Measurements from ENCODE around the gene SELENOO. TPM values are rescaled to one million over a fixed set of nuclear protein-coding genes. Genes with fewer than 3 reads are reported as not detected.
A peak's percentile ranks its signal among the peaks of the same experiment; 100 is the strongest.

SELENOO gene
- total RNA-seq, 1 donor from 2014 or later: 15.0 TPM

- H3K27ac ChIP-seq (replicated peaks): no peak overlapping the region
- H3K9me3 ChIP-seq (replicated peaks): no peaks in the 10 kb centered on the region
- intact Hi-C loops (cut with micrococcal nuclease): loop anchor here (10.0 kb wide), 1 partner anchor 54 kb away; no protein-coding TSS in a partner anchor
- H3K4me3 ChIP-seq: no peak overlapping the region
- no peak for TF ChIP-seq CTCF (IDR thresholded peaks at IDR 0.05; ENCODE audit: borderline replicate concordance)
- DNase-seq: no peak
- H3K36me3 ChIP-seq: peaks cover 74% of the 10 kb centered on the region
- H3K27me3 ChIP-seq (ENCODE audit: low read depth): no peaks in the 10 kb centered on the region
- H3K4me1 ChIP-seq: peaks cover 49% of the 10 kb centered on the region
Observed at GRCh38 chr22:50208430-50208938, 7.7 kb downstream of the SELENOO start.

- no peaks in the 10 kb centered on the region for H3K9me3 ChIP-seq (replicated peaks)
- intact Hi-C loops (cut with micrococcal nuclease): loop anchor here (10.0 kb wide), 1 partner anchor 54 kb away; no protein-coding TSS in a partner anchor
- H3K36me3 ChIP-seq: peaks cover 78% of the 10 kb centered on the region
- TF ChIP-seq CTCF (IDR thresholded peaks at IDR 0.05; ENCODE audit: borderline replicate concordance): no peak
- no peak overlapping the region for H3K4me3 ChIP-seq
- H3K27ac ChIP-seq (replicated peaks): no peak overlapping the region
- DNase-seq: no peak
- H3K4me1 ChIP-seq: peaks cover 45% of the 10 kb centered on the region
- H3K27me3 ChIP-seq (ENCODE audit: low read depth): no peaks in the 10 kb centered on the region
Observed at GRCh38 chr22:50208939-50209892, 8.4 kb downstream of the SELENOO start.

GRCh38 chr22:50209893-50210292 lies 9.1 kb downstream of the SELENOO start:
- Histone ChIP-seq H3K9me3 (replicated peaks) (no peaks in the 10 kb centered on the region), H3K4me1 (peaks cover 43% of the 10 kb centered on the region), H3K27ac (replicated peaks) (no peak overlapping the region), H3K27me3 (ENCODE audit: low read depth) (no peaks in the 10 kb centered on the region), H3K4me3 (no peak overlapping the region), H3K36me3 (peaks cover 84% of the 10 kb centered on the region)
- peak; percentile 90 for TF ChIP-seq CTCF (IDR thresholded peaks at IDR 0.05; ENCODE audit: borderline replicate concordance)
- intact Hi-C loops (cut with micrococcal nuclease): loop anchor here (10.0 kb wide), 1 partner anchor 55 kb away; no protein-coding TSS in a partner anchor
- DNase-seq: peak; percentile 59

- Histone ChIP-seq H3K36me3 (peaks cover 85% of the 10 kb centered on the region), H3K9me3 (replicated peaks) (no peaks in the 10 kb centered on the region), H3K27ac (replicated peaks) (no peak overlapping the region), H3K27me3 (ENCODE audit: low read depth) (no peaks in the 10 kb centered on the region), H3K4me3 (no peak overlapping the region), H3K4me1 (peaks cover 39% of the 10 kb centered on the region)
- DNase-seq: no peak
- intact Hi-C loops (cut with micrococcal nuclease): no loop called here
- TF ChIP-seq CTCF (IDR thresholded peaks at IDR 0.05; ENCODE audit: borderline replicate concordance): no peak
Observed at GRCh38 chr22:50210378-50211139, 9.7 kb downstream of the SELENOO start.

GRCh38 chr22:50211147-50211546 lies 10.3 kb downstream of the SELENOO start:
- no peak overlapping the region for H3K4me3 ChIP-seq

More at GRCh38 chr22:50211147-50211546, 10.3 kb downstream of the SELENOO start:
- DNase-seq: no peak
- no peaks in the 10 kb centered on the region for H3K9me3 ChIP-seq (replicated peaks)
- H3K27me3 ChIP-seq (ENCODE audit: low read depth): no peaks in the 10 kb centered on the region
- no peak for TF ChIP-seq CTCF (IDR thresholded peaks at IDR 0.05; ENCODE audit: borderline replicate concordance)
- H3K36me3 ChIP-seq: peaks cover 86% of the 10 kb centered on the region
- H3K4me1 ChIP-seq: peaks cover 33% of the 10 kb centered on the region
- no peak overlapping the region for H3K27ac ChIP-seq (replicated peaks)
- intact Hi-C loops (cut with micrococcal nuclease): no loop called here
